ENCODE results near the gene RETREG3. TPM values are rescaled to one million over a fixed set of nuclear protein-coding genes. Genes with fewer than 3 reads are reported as not detected.

RETREG3 gene
- total and polyA plus RNA-seq, 4 donors: 16.1 to 62.7 (median 44.5) TPM

DNA sequence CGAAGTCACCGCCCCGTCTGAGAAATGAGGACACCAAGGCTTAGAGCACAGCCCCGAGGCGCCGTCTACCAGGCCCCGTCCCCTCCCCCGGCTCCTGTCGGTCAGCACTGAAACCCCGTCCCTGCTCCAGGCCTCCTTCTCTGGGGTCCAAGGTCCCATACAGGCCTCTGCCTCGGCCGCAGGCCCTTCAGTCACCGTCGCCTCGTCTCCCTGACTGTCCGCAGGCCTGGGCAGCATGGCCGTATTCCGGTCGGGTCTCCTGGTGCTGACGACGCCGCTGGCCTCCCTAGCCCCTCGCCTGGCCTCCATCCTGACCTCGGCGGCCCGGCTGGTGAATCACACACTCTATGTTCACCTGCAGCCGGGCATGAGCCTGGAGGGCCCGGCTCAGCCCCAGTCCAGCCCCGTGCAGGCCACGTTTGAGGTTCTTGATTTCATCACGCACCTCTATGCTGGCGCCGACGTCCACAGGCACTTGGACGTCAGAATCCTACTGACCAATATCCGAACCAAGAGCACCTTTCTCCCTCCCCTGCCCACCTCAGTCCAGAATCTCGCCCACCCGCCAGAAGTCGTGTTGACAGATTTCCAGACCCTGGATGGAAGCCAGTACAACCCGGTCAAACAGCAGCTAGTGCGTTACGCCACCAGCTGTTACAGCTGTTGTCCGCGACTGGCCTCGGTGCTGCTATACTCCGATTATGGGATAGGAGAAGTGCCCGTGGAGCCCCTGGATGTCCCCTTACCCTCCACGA, 46.6 kb downstream of the RETREG3 start:
- WGBS, 2 donors: 7 to 8% methylated on average over 48 of the region's 48 CpGs
- TF ChIP-seq, protein P1, sequence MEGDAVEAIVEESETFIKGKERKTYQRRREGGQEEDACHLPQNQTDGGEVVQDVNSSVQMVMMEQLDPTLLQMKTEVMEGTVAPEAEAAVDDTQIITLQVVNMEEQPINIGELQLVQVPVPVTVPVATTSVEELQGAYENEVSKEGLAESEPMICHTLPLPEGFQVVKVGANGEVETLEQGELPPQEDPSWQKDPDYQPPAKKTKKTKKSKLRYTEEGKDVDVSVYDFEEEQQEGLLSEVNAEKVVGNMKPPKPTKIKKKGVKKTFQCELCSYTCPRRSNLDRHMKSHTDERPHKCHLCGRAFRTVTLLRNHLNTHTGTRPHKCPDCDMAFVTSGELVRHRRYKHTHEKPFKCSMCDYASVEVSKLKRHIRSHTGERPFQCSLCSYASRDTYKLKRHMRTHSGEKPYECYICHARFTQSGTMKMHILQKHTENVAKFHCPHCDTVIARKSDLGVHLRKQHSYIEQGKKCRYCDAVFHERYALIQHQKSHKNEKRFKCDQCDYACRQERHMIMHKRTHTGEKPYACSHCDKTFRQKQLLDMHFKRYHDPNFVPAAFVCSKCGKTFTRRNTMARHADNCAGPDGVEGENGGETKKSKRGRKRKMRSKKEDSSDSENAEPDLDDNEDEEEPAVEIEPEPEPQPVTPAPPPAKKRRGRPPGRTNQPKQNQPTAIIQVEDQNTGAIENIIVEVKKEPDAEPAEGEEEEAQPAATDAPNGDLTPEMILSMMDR (IDR thresholded peaks at IDR 0.05; ENCODE audit: control extremely low read depth, extremely low read depth): no peak
- DNase-seq: peak in 1 of 3 donors; percentile 26
- Histone ChIP-seq H3K36me3 (ENCODE audit: control insufficient read depth in 4 of 4, insufficient read depth in 4 of 4, low read length in 4 of 4) (peaks cover 0 to 22% (median 18%) of the 10 kb centered on the region in 4 donors), H3K9me3 (ENCODE audit: control insufficient read depth in 4 of 4, insufficient read depth in 3 of 4, low read length in 3 of 4) (no peaks in the 10 kb centered on the region), H3K4me1 (ENCODE audit: control insufficient read depth in 5 of 5, insufficient read depth in 5 of 5, low read length in 5 of 5) (peaks cover 3 to 30% (median 18%) of the 10 kb centered on the region in 5 donors), H3K27me3 (ENCODE audit: control insufficient read depth in 3 of 3, insufficient read depth in 3 of 3, low read length in 2 of 3) (no peaks in the 10 kb centered on the region), H3K4me3 (peak overlapping the region; percentile 97), H3K9ac (ENCODE audit: insufficient read depth in 1 of 2, low read length in 2 of 2) (peak overlapping the region; percentile 78 to 95), H3K27ac (ENCODE audit: low read depth in 1 of 2, low read length in 1 of 2) (peak overlapping the region; percentile 79 to 94)
- ATAC-seq (ENCODE audit: insufficient read depth, low FRiP score): no peak

DNA sequence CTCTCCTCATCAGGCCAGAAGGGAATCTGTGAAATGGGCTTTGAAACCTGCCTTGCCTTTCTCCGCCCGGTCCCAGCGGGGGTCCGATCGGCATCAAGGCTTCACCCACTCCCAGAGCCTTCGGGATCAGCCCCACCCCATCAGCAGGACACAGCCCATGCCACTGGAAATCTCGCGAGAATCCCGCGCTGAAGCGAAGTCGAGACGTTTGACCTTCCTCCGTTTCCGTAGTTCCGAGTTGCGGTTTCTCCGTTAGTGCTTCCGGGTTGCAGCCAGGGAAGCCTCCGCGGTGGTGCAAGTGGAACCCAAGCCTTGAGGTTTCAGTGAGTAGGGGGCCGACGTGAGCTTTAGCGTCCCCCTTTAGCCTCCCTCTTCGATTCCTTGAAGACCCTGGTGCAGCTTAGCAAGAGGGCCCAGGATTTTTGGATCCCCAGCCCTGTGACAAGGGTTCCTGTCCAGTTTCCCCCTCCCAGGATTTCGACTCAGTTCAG, 47.2 kb downstream of the RETREG3 start, which contains the start of gene COASY:
Gene COASY, plus strand, starts transcription at position 252 of the 491 bp plus-strand sequence. CDS start 475 bp downstream, outside the sequence.
- H3K4me1 ChIP-seq (ENCODE audit: control insufficient read depth in 5 of 5, insufficient read depth in 5 of 5, low read length in 5 of 5): peaks cover 3 to 29% (median 18%) of the 10 kb centered on the region in 5 donors
- peak; percentile 83 for ATAC-seq (ENCODE audit: insufficient read depth, low FRiP score)

DNA sequence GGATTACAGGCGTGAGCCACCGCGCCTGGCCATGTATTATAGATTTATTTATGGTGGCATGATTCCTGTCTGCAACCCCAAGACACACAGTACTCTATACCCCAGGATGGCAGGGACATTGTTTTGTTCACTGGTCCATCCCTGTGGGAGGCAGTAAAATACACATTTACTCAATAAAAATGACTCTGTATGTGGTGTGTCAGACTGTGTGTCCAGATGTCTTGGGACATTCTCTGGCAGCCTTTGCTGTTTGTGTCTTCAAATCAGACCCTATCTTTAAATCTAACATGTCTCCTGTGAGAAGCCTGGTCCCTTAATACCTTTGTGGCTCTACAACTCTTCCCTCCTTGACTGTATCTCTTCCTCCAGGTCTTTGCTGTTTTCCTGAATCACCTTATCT, 48.9 kb downstream of the RETREG3 start:
- H3K27ac ChIP-seq (ENCODE audit: low read depth in 1 of 2, low read length in 1 of 2): no peak overlapping the region

More for the DNA sequence above, 47.2 kb downstream of the RETREG3 start, which contains the start of gene COASY:
- peak within 1 kb of the TSS; percentile 97 for H3K4me3 ChIP-seq
- peak; percentile 97 to 99 (median 98) for DNase-seq
- no peaks in the 10 kb centered on the region for H3K9me3 ChIP-seq (ENCODE audit: control insufficient read depth in 4 of 4, insufficient read depth in 3 of 4, low read length in 3 of 4)
- 0% methylated on average over 26 of the region's 26 CpGs for WGBS, 2 donors
- TF ChIP-seq, protein P1 (IDR thresholded peaks at IDR 0.05; ENCODE audit: control extremely low read depth, extremely low read depth): no peak
- peaks cover 0 to 22% (median 18%) of the 10 kb centered on the region in 4 donors for H3K36me3 ChIP-seq (ENCODE audit: control insufficient read depth in 4 of 4, insufficient read depth in 4 of 4, low read length in 4 of 4)
- no peaks in the 10 kb centered on the region for H3K27me3 ChIP-seq (ENCODE audit: control insufficient read depth in 3 of 3, insufficient read depth in 3 of 3, low read length in 2 of 3)
- H3K27ac ChIP-seq (ENCODE audit: low read depth in 1 of 2, low read length in 1 of 2): peak within 1 kb of the TSS; percentile 79 to 94
- H3K9ac ChIP-seq (ENCODE audit: insufficient read depth in 1 of 2, low read length in 2 of 2): peak within 1 kb of the TSS; percentile 78 to 95

More for the DNA sequence above, 48.9 kb downstream of the RETREG3 start:
- Histone ChIP-seq H3K4me3 (no peak overlapping the region), H3K27me3 (ENCODE audit: control insufficient read depth in 3 of 3, insufficient read depth in 3 of 3, low read length in 2 of 3) (no peaks in the 10 kb centered on the region), H3K4me1 (ENCODE audit: control insufficient read depth in 5 of 5, insufficient read depth in 5 of 5, low read length in 5 of 5) (peaks cover 3 to 26% (median 16%) of the 10 kb centered on the region in 5 donors), H3K9me3 (ENCODE audit: control insufficient read depth in 4 of 4, insufficient read depth in 3 of 4, low read length in 3 of 4) (no peaks in the 10 kb centered on the region), H3K36me3 (ENCODE audit: control insufficient read depth in 4 of 4, insufficient read depth in 4 of 4, low read length in 4 of 4) (peaks cover 0 to 18% (median 12%) of the 10 kb centered on the region in 4 donors), H3K9ac (ENCODE audit: insufficient read depth in 1 of 2, low read length in 2 of 2) (peak overlapping the region in 1 of 2 donors; percentile 23)
- TF ChIP-seq, protein P1 (IDR thresholded peaks at IDR 0.05; ENCODE audit: control extremely low read depth, extremely low read depth): no peak
- 93% methylated on average over 3 of the region's 3 CpGs for WGBS, 2 donors
- no peak for DNase-seq
- ATAC-seq (ENCODE audit: insufficient read depth, low FRiP score): no peak
